Medulla oblongata (tissue), 1 donor: ENCODE measurements around the gene C1QTNF6.
A peak's percentile ranks its signal among the peaks of the same experiment; 100 is the strongest.
"Not testable (repeated sequence)": the region's sequence is repeated elsewhere in the genome, so short reads cannot be mapped to it uniquely, and the experiment has no call there.

Experiments used
- DNase-seq: peaks from one replicate; pipeline ENCODE4 v3.0.0-alpha.2; 2015; ENCODE audit errors: extremely low spot score

C1QTNF6 gene

GRCh38 chr22:37206841-37207821 is 19.1 kb upstream of the C1QTNF6 start:
- no peak for DNase-seq

- DNase-seq = no peak
Observed at GRCh38 chr22:37206118-37206840, 18.2 kb upstream of the C1QTNF6 start.

DNA sequence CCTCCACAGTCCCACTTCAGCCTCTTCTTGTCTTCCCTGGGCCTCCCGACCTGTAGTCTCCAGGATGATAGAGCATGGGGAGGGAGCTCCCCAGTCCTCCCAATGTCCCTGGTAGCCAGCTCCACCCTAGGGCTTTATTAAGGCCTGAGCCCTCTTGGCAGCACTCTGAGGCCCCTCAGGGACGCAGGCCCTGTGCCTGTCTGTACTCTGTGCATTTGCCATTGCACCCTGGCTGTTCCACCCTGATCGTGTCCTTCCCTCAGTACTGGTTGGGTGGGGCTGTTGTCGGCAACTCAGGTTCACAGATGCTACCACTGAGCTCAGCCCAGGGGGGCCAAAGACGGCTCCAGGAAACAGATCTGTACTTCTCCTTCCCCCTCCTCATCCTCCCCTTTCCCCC is 17.0 kb upstream of the C1QTNF6 start:
- DNase-seq = no peak

GRCh38 chr22:37204045-37204655 is 16.1 kb upstream of the C1QTNF6 start:
- no peak for DNase-seq

- no peak for DNase-seq
Observed at GRCh38 chr22:37203354-37204044, 15.5 kb upstream of the C1QTNF6 start.

DNA sequence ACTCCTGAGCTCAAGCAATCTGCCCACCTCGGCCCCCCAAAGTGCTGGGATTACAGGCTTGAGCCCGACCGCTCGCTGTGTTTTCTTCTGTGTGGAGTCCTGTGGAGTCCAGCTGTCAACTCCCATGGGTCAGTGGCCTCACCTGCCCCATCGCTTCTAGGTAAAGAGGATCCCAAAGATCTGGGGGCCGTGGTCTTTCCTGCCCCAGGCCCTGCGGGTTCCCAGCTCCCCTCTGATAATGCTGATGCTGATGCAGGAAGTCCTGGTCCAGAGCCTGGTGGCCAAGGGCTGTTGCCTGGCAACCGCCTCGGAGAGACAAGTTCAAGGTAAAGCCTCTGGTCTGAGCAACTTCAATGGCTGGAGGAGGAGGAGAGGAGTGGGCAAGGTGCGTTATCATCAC is 14.7 kb upstream of the C1QTNF6 start:
- DNase-seq = no peak

GRCh38 chr22:37202001-37202555 is 14.0 kb upstream of the C1QTNF6 start:
- DNase-seq = no peak

DNA sequence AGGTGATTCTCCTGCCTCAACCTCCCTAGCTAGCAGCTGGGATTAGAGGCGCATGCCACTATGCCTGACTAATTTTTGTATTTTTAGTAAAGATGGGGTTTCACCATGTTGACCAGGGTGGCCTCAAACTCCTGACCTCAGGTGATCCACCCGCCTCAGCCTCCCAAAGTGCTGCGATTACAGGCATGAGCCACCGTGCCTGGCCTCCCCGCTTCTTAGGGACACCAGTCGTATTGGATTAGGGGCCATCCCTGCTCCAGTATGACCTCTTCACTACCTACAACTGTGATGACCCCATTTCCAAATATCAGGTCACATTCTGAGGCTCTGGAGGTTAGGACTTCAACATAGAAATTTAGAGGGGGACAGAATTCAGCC is 13.4 kb upstream of the C1QTNF6 start:
- not testable (repeated sequence) for DNase-seq

DNA sequence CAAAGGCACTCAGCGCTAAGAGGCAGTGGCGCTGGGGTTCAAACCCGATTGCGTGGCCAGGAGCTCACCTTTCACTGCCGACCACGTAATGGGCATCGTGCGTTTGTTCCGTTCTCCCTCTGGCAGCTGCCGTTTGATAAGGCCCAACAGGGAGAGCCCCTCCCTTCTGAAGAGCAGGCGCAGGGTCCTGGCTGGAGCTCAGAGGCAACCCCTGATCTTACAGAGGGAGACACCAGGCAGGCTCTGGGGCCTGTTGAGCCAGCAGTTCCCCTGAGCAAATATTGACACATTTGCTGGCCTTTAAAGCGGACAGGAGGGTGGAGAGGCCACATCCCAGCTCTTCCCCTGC is 11.7 kb upstream of the C1QTNF6 start:
- DNase-seq = no peak

DNA sequence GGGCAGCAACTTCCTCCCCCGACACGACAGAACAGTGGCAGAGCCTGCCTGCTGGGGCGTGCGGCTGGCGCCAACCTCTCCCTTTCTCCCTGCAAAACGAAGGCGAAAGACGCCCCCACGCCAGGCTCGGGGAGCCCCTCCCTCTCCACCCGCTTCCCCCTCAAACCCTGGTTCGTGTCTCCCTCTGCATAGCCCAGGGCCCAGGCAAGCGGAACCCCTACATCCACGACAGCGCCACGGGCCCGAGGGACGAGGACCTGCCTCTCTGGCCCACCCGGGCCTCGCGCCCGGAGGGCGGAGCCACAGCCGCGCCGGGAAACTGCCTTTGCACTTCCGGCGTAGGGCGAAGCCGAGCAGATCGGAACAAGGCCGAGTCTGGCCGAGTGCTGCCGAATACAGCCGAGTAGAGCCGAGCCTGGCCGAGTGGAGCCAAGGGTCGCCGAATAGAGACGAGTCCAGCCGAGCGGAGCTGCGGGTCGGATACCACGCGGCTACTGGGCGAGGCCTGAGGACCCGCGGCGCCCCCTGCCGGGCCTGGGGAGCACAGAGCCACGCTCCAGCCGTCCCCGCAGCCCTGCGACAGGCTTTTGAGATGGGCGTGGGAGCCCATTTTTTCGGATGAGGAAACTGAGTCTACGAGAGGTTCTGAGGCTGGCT is 11.2 kb upstream of the C1QTNF6 start:
- DNase-seq = peak; percentile 98

DNA sequence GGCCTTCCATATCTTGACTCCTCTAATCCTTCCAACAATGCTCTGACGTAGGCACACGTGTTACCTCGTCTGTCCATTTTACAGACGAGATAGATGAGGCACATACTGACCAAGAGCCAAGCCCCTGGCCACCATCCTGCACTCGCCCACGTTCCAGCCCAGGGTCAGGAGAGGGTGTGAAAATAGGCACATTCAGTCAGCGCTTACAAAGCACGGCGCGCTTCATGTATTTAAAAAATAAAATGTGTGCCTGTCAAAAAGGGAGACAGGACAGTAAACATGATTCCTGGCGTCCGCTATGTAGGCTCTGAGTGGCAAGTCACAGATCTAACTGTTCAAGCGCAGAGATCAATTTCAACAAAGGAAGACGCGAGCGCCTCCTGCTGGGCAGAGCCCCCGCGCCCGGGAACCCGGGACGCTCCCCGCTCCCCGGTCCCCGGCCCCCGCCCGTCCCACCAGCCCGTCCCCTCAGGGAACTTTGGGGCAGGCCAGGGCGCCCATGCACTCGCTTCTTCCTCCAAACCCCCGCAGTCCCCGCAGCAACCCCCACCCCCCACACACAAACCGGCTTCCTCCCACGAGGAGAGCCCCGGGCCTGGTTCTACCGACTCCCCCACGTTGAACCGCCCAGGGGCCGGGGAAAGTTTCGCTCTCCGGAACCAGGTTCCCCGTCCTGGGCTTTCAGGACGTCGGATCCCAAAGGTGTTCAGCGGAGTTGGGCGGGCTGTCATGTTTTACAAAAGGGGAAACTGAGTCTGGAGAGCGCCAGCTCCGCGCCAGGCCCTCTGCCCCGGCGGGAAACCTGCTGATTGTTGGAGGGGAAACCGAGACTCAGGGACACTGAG is 10.4 kb upstream of the C1QTNF6 start:
- DNase-seq = peak; percentile 84

DNA sequence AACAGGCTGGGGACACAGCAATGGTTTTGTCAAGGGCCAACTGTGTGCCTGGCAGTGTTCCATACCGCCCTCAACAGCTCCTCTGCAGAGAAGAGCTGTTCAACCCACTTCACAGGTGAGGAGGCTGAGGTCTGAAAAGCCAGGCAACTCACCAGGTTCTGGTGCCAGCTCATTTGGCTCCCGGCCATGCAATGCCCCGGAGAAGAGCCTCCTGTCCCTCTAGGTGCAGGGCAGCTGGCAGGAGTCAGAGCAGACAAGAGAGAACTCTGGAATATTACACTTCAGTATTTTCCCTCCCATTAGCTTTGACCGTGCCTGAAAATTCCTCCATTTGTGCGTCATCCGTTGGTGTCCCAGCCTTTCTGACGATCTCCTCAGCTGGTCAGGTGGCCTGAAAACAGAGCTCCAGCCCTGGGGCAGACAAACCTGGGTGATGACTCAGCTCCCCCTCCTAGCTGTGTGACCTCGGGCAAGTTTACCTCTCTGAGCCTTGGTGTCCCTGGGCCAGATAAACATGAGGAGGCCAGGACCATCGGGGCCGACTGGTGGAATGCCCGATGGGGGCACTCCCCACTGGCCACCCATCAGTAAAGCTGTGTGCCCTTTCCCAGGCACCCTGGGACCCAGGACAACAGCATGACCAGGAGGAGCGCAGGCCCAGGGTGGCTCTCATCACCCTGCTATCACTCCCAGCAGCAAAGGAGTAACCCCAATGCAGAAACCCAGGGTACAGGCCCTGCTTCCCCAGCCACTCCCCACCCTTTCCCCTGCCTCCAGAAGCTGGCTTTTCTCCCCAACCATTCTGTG is 9.6 kb upstream of the C1QTNF6 start:
- no peak for DNase-seq

- peak; percentile 63 for DNase-seq
Observed at GRCh38 chr22:37196539-37197450, 8.7 kb upstream of the C1QTNF6 start.

DNA sequence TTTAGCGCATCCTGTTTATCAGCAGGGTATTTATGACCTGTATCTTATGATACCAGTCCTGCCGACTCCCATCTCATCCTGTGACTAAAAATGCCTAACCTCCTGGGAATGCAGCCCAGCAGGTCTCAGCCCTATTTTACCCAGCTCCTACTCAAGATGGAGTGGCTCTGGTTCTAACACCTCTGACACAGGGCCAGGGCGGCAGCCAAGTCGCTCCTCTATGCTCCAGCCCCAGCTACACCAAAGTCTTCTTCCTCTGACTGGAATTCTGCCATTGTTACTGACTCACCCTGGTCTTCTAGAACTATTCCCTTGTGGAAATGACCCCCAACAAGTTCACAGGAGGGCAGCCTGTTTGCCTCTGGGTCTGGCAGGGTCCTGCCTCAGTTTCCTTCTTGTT is 7.9 kb upstream of the C1QTNF6 start:
- DNase-seq = no peak

- no peak for DNase-seq
Observed at GRCh38 chr22:37194750-37195149, 6.7 kb upstream of the C1QTNF6 start.

- DNase-seq = peak; percentile 80
Observed at GRCh38 chr22:37193629-37194191, 5.7 kb upstream of the C1QTNF6 start.

- DNase-seq = no peak
Observed at GRCh38 chr22:37192741-37193140, 4.7 kb upstream of the C1QTNF6 start.

GRCh38 chr22:37192204-37192603 is 4.2 kb upstream of the C1QTNF6 start:
- DNase-seq = no peak
